B cell (primary cell): ENCODE data around the gene MRNIP. TPM values are rescaled to one million over a fixed set of nuclear protein-coding genes. Genes with fewer than 3 reads are reported as not detected.

ENCODE experiments used
- ATAC-seq: fragments of 200-7000 bp; cut with Tn5 transposase; one replicate; pipeline ENCODE4 v1.10.0; 2021; ENCODE audit warnings: low read depth, mild to moderate bottlenecking, moderate number of reproducible peaks, moderate library complexity
- CTCF ChIA-PET: fragments of 350-600 bp; sonication (Branson Sonifier 250); formaldehyde crosslinking; loops from one replicate; lab custom pipeline; 2021; ENCODE audit warnings: antibody characterized with exemption, inconsistent platforms; lab: Charles Lee
- POLR2A ChIA-PET: fragments of 350-600 bp; sonication (Branson Sonifier 250); formaldehyde crosslinking; loops from one replicate; lab custom pipeline; 2021; ENCODE audit warnings: antibody characterized with exemption; lab: Charles Lee
- DNase-seq: peaks from one replicate; pipeline ENCODE4 v3.0.0; 2013
- H2AFZ ChIP-seq: 2 replicates; pipeline ENCODE4 v1.6.1; 2012; ENCODE audit warnings: mild to moderate bottlenecking, low read depth, low read length; ENCODE audit not compliant: insufficient read depth, poor library complexity, severe bottlenecking
- H3K27ac ChIP-seq, 2 donors: 1 replicate in 1 of 2; 2 replicates in 1 of 2; pipeline ENCODE4 v1.5.1; 2012 to 2013; ENCODE audit warnings: low read length in 2 of 2, mild to moderate bottlenecking in 2 of 2, moderate library complexity in 1 of 2
- H3K27me3 ChIP-seq, 4 experiments: fragments of 200-600 bp in 1 of 4; sonication (generic) in 1 of 4; replicated peaks in 1 of 4; 1 replicate in 2 of 4; 2 replicates in 2 of 4; pipeline versions ENCODE4 v1.6.1 to v1.7.0; 2013 to 2016; ENCODE audit warnings: low read length in 3 of 4, mild to moderate bottlenecking in 2 of 4, mixed read lengths in 1 of 4, moderate library complexity in 1 of 4; ENCODE audit not compliant: insufficient read depth in 4 of 4, control insufficient read depth in 3 of 4; ENCODE audit errors: control extremely low read depth in 1 of 4
- H3K36me3 ChIP-seq, 2 experiments: replicated peaks in 1 of 2; 1 replicate in 1 of 2; 2 replicates in 1 of 2; pipeline versions ENCODE4 v1.6.1 to v1.7.1; 2013; ENCODE audit warnings: low read length in 1 of 2; ENCODE audit not compliant: insufficient read depth in 2 of 2, control insufficient read depth in 1 of 2; ENCODE audit errors: control extremely low read depth in 1 of 2, extremely low read depth in 1 of 2
- H3K4me1 ChIP-seq, 2 donors: fragments of 200-600 bp in 1 of 2; sonication (generic) in 1 of 2; 1 replicate in 1 of 2; 2 replicates in 1 of 2; pipeline versions ENCODE4 v1.5.1 to v1.6.1; 2013 to 2017; ENCODE audit warnings: low read length in 2 of 2; ENCODE audit not compliant: control insufficient read depth in 2 of 2, insufficient read depth in 2 of 2
- H3K4me2 ChIP-seq: replicated peaks from 2 replicates; pipeline ENCODE3; 2012; ENCODE audit warnings: mild to moderate bottlenecking, low read depth, low read length; ENCODE audit not compliant: poor library complexity, severe bottlenecking
- H3K4me3 ChIP-seq, 5 experiments: fragments of 200-600 bp in 1 of 5; sonication (generic) in 1 of 5; 1 replicate in 3 of 5; 2 replicates in 2 of 5; pipeline versions ENCODE4 v1.5.1 to v1.7.0; 2011 to 2016; ENCODE audit warnings: low read length in 4 of 5, mild to moderate bottlenecking in 4 of 5, low read depth in 2 of 5, control low read depth in 1 of 5, moderate library complexity in 1 of 5; ENCODE audit not compliant: insufficient read depth in 1 of 5; ENCODE audit errors: control extremely low read depth in 1 of 5, extremely low read depth in 1 of 5
- H3K79me2 ChIP-seq: fragments of 200-600 bp; sonication (generic); one replicate; pipeline ENCODE4 v1.6.0; 2016; ENCODE audit warnings: low read length; ENCODE audit not compliant: control insufficient read depth, insufficient read depth
- H3K9ac ChIP-seq: fragments of 200-600 bp; sonication (generic); 2 replicates; pipeline ENCODE4 v1.6.1; 2017; ENCODE audit warnings: mild to moderate bottlenecking, low read length, moderate library complexity
- H3K9me3 ChIP-seq, 3 donors: one replicate each; pipeline versions ENCODE4 v1.6.1 to v1.7.1; 2013; ENCODE audit warnings: low read length in 2 of 3; ENCODE audit not compliant: control insufficient read depth in 2 of 3, insufficient read depth in 1 of 3; ENCODE audit errors: control extremely low read depth in 1 of 3
- H4K20me1 ChIP-seq: 2 replicates; pipeline ENCODE4 v1.6.0; 2012; ENCODE audit warnings: mild to moderate bottlenecking, low read length; ENCODE audit not compliant: insufficient read depth, control insufficient read depth, poor library complexity, severe bottlenecking
- H3K27ac Mint-ChIP-seq: one replicate; pipeline ENCODE4 v1.8.0; 2021; ENCODE audit warnings: mixed read lengths
- H3K27me3 Mint-ChIP-seq: one replicate; pipeline ENCODE4 v1.8.0; 2021; ENCODE audit warnings: mixed read lengths
- H3K4me1 Mint-ChIP-seq: one replicate; pipeline ENCODE4 v1.8.0; 2021; ENCODE audit warnings: mixed read lengths
- H3K4me3 Mint-ChIP-seq: one replicate; pipeline ENCODE4 v1.8.0; 2021; ENCODE audit warnings: mixed read lengths
- H3K9me3 Mint-ChIP-seq: one replicate; pipeline ENCODE4 v1.8.0; 2022; ENCODE audit warnings: mixed read lengths; ENCODE audit not compliant: insufficient read depth
- EZH2 ChIP-seq: IDR thresholded peaks from 2 replicates; pipeline ENCODE4 v1.6.1; 2012; ENCODE audit warnings: borderline replicate concordance, low read depth, mild to moderate bottlenecking, moderate library complexity, low read length; ENCODE audit not compliant: insufficient read depth, poor library complexity, severe bottlenecking
- WGBS: methylation state at CpG from one replicate; pipeline ENCODE4 v1.1.5; 2013; ENCODE audit warnings: missing lambda C conversion rate; ENCODE audit not compliant: insufficient coverage; 5-methylcytosine and 5-hydroxymethylcytosine counted together
- intact Hi-C: fragments of 100-400 bp; cut with micrococcal nuclease; formaldehyde crosslinking; loops from one replicate; pipeline ENCODE4 v1.10.0; 2022
- polyA plus RNA-seq: library from polyadenylated mRNA; depleted of rRNA; stranded (reverse); fragments of >200 nt; gene quantifications from 2 replicates; pipeline ENCODE4 v1.2.3, GENCODE V29; 2012
- total RNA-seq, 2 donors: library from RNA; stranded (reverse); fragments of 120-200 nt in 1 of 2; gene quantifications; 1 replicate in 1 of 2; 2 replicates in 1 of 2; pipeline versions ENCODE4 v1.2.3 to v1.2.4, GENCODE V29; 2013 to 2022
- TF ChIP-seq, protein P1 (sequence below): fragments of 200-600 bp; IDR thresholded peaks from one replicate; pipeline ENCODE4 v1.8.0; 2022; ENCODE audit warnings: antibody characterized with exemption, mild to moderate bottlenecking

Gene MRNIP
- total and polyA plus RNA-seq, 2 donors (not counting 1 experiment from before 2014, with no cell fraction given): 152 to 178 TPM

- no peak overlapping the region for H2AFZ ChIP-seq
- no peak for TF ChIP-seq EZH2
- TF ChIP-seq, protein P1, sequence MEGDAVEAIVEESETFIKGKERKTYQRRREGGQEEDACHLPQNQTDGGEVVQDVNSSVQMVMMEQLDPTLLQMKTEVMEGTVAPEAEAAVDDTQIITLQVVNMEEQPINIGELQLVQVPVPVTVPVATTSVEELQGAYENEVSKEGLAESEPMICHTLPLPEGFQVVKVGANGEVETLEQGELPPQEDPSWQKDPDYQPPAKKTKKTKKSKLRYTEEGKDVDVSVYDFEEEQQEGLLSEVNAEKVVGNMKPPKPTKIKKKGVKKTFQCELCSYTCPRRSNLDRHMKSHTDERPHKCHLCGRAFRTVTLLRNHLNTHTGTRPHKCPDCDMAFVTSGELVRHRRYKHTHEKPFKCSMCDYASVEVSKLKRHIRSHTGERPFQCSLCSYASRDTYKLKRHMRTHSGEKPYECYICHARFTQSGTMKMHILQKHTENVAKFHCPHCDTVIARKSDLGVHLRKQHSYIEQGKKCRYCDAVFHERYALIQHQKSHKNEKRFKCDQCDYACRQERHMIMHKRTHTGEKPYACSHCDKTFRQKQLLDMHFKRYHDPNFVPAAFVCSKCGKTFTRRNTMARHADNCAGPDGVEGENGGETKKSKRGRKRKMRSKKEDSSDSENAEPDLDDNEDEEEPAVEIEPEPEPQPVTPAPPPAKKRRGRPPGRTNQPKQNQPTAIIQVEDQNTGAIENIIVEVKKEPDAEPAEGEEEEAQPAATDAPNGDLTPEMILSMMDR: no peak
- no peaks in the 10 kb centered on the region for H3K4me1 ChIP-seq
- WGBS: 100% methylated on average over 3 of the region's 7 CpGs
- Mint-ChIP-seq H3K27ac (no peak overlapping the region), H3K4me1 (peaks cover 9% of the 10 kb centered on the region), H3K27me3 (no peaks in the 10 kb centered on the region), H3K9me3 (no peaks in the 10 kb centered on the region), H3K4me3 (no peak overlapping the region)
- ChIA-PET CTCF (interaction anchor here (3.4 kb wide), 1 partner anchor 29 kb away, joined by 12 read pairs; no protein-coding TSS in a partner anchor), POLR2A (interaction anchor here (1.5 kb wide), 1 partner anchor 9 kb away, joined by 3 read pairs; no protein-coding TSS in a partner anchor)
- peaks cover 55% of the 10 kb centered on the region for H4K20me1 ChIP-seq
- no peak overlapping the region for H3K27ac ChIP-seq
- H3K9ac ChIP-seq: no peak overlapping the region
- peaks cover 15% of the 10 kb centered on the region for H3K79me2 ChIP-seq
- H3K4me2 ChIP-seq: no peak overlapping the region
- intact Hi-C loops: no loop called here
- H3K4me3 ChIP-seq: no peak overlapping the region
- DNase-seq: no peak
- peaks cover 2 to 69% of the 10 kb centered on the region in 2 experiments for H3K36me3 ChIP-seq
- H3K27me3 ChIP-seq: no peaks in the 10 kb centered on the region
- no peak for ATAC-seq
- H3K9me3 ChIP-seq: no peaks in the 10 kb centered on the region
Measured at GRCh38 chr5:179830818-179831468, 27.7 kb downstream of the MRNIP start.

DNA sequence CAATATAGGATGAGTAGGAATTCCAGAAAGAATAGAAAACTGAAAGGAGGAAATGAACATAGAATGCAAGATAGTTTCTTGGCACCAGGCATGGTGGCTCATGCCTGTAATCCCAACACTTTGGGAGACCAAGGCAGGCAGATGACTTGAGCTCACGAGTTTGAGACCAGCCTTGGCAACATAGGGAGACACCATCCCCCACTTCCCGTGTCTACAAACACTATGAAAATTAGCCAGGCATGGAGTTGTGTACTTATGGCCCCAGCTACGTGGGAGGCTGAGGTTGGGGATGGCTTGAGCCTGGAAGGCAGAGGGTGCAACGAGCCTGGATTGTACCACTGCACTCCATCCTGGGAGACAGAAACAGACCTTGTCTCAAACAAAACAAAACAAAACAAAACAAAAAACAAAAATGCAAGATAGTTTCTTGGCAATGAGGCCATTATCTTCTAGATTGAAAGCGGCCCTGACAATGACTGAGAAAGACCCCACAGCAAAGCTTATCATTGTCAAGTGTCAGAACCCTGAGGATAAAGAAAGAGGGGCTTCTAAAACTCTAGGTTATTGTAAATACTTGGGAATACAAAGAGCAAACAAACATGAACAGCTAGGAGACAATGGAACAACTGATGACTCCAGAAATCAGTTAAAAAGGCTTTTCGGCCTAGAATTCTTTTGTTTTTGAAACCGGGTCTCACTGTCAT is 28.7 kb downstream of the MRNIP start:
- H3K36me3 ChIP-seq: peaks cover 2 to 77% of the 10 kb centered on the region in 2 experiments
- DNase-seq: no peak
- Mint-ChIP-seq H3K9me3 (no peaks in the 10 kb centered on the region), H3K27me3 (no peaks in the 10 kb centered on the region), H3K27ac (no peak overlapping the region), H3K4me3 (no peak overlapping the region), H3K4me1 (peaks cover 9% of the 10 kb centered on the region)
- no peak overlapping the region for H3K4me2 ChIP-seq
- ChIA-PET POLR2A (interaction anchor here (1.0 to 1.5 kb wide), 2 partner anchors 8 to 13 kb away, joined by 3 to 4 read pairs; no protein-coding TSS in a partner anchor), CTCF (interaction anchor here (0.6 to 3.4 kb wide), 2 partner anchors 17 to 28 kb away, joined by 3 to 12 read pairs; no protein-coding TSS in a partner anchor)
- TF ChIP-seq, protein P1: no peak
- no peak for TF ChIP-seq EZH2
- intact Hi-C loops: no loop called here
- H4K20me1 ChIP-seq: peaks cover 65% of the 10 kb centered on the region
- no peak overlapping the region for H3K27ac ChIP-seq
- no peaks in the 10 kb centered on the region for H3K9me3 ChIP-seq
- H3K4me1 ChIP-seq: no peaks in the 10 kb centered on the region
- H2AFZ ChIP-seq: no peak overlapping the region
- no peaks in the 10 kb centered on the region for H3K27me3 ChIP-seq
- 90% methylated on average over 3 of the region's 7 CpGs for WGBS
- no peak for ATAC-seq
- H3K79me2 ChIP-seq: peaks cover 26% of the 10 kb centered on the region
- no peak overlapping the region for H3K4me3 ChIP-seq
- H3K9ac ChIP-seq: no peak overlapping the region
